GM12891 (cell line): ENCODE data around the gene ITGB1BP1.

Experiments
- DNase-seq: peaks from one replicate; pipeline ENCODE4 v3.0.0; 2011; ENCODE audit warnings: low spot score; ENCODE audit not compliant: insufficient read length
- FAIRE-seq: peaks from 2 replicates; lab custom pipeline; 2011; peaks lifted over from hg19 to GRCh38; lab: Jason Lieb, UNC
- PAX5 ChIP-seq: IDR thresholded peaks from 2 replicates; pipeline ENCODE4 v1.6.1; 2011; ENCODE audit warnings: low read length, moderate library complexity, mild to moderate bottlenecking; ENCODE audit not compliant: insufficient read depth, severe bottlenecking
- POLR2A ChIP-seq: IDR thresholded peaks from 2 replicates; pipeline ENCODE4 v1.6.1; 2011; ENCODE audit warnings: low read depth, low read length, control low read depth
- POLR2AphosphoS5 ChIP-seq: IDR thresholded peaks from 2 replicates; pipeline ENCODE4 v1.6.1; 2011; ENCODE audit warnings: low read depth, low read length, control low read depth
- POU2F2 ChIP-seq: IDR thresholded peaks from 2 replicates; pipeline ENCODE4 v1.6.1; 2011; ENCODE audit warnings: low read depth, mild to moderate bottlenecking, control low read depth, low read length, moderate library complexity
- SPI1 ChIP-seq: IDR thresholded peaks from 2 replicates; pipeline ENCODE4 v1.6.1; 2011; ENCODE audit warnings: low read depth, low read length, control low read depth
- TAF1 ChIP-seq: IDR thresholded peaks from 2 replicates; pipeline ENCODE4 v1.6.1; 2011; ENCODE audit warnings: low read depth, low read length, control low read depth

Gene ITGB1BP1

GRCh38 chr2:9354318-9354717, 69.0 kb downstream of the ITGB1BP1 start:
- DNase-seq (no peak), FAIRE-seq (no peak)
- no peak for TF ChIP-seq POLR2A
- TF ChIP-seq PAX5, result no peak
- no peak for TF ChIP-seq SPI1
- TF ChIP-seq POU2F2, result no peak
- TF ChIP-seq POLR2AphosphoS5, result no peak
- TF ChIP-seq TAF1, result no peak
